Measurements from ENCODE around the gene RARRES1.

Gene RARRES1

DNA sequence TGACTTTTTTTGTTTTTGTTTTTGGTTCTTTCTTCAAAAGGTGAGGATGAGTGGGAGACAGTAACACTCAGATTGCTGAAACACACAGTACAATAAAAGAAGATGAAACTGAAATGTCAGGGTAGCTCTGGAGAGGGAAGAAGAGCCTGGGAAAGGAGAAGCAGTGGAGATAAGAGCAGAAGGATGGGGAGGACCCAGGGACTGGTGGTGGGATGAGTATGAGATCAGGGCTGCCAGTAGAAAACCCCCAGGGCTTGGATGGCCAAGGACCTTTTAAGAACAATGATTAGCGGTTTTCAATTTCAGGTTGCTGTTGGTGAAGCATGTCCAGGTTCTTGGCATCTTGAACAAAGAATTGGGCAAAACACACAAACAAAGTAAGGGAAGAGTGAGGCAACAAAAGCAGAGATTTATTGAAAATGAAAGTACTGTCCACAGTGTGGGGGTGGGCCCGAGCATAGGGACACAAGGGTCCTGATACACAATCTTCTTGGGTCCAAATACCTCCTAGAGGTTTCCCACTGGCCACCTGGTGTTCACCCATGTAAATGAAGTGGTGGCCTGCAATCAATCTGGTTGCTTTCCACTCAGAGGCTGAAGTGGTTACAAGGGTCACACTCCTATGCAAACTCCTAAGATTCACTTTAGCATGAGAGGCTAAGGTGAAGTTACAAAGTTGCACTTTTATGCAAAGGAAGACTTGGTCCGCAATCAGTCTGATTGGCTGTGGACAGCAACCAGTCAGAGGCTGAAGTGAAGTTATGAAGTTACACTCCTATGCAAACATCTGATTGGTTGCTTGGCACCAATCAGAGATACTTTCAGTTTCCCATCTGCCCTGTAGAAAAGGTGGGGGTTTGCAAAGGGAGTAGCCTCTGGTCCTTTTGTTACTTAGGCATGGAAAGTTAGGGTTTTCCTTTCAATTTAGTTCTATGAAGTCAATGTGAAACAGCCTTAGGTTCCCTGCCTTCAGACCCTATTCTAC is 43.5 kb upstream of the RARRES1 start:
- TF ChIP-seq, protein P1, sequence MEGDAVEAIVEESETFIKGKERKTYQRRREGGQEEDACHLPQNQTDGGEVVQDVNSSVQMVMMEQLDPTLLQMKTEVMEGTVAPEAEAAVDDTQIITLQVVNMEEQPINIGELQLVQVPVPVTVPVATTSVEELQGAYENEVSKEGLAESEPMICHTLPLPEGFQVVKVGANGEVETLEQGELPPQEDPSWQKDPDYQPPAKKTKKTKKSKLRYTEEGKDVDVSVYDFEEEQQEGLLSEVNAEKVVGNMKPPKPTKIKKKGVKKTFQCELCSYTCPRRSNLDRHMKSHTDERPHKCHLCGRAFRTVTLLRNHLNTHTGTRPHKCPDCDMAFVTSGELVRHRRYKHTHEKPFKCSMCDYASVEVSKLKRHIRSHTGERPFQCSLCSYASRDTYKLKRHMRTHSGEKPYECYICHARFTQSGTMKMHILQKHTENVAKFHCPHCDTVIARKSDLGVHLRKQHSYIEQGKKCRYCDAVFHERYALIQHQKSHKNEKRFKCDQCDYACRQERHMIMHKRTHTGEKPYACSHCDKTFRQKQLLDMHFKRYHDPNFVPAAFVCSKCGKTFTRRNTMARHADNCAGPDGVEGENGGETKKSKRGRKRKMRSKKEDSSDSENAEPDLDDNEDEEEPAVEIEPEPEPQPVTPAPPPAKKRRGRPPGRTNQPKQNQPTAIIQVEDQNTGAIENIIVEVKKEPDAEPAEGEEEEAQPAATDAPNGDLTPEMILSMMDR (IDR thresholded peaks at IDR 0.05; ENCODE audit: borderline replicate concordance, insufficient read depth, low read depth, low read length), result no peak
- H3K4me3 ChIP-seq (ENCODE audit: low read depth, low read length), result no peak overlapping the region

DNA sequence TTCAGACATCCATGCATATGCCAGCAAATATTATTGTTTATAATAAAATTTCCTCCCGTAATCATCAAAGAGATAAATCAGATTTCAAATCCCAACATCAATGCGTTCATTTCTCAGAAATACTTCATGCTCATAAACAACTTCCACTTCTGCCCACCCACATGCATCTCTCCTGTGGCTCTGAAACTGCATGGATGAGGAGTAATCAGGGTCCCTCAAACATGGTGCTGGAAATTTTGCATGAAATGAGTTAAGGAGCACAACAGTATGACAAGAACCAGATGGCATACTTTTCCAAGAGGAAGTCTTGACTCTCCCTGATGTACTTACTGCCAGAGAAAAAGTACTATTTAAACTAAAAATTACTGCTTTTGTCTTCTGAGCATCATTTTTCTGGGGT is 42.7 kb upstream of the RARRES1 start:
- no peak overlapping the region for H3K4me3 ChIP-seq (ENCODE audit: low read depth, low read length)
- TF ChIP-seq, protein P1 (IDR thresholded peaks at IDR 0.05; ENCODE audit: borderline replicate concordance, insufficient read depth, low read depth, low read length), result no peak

DNA sequence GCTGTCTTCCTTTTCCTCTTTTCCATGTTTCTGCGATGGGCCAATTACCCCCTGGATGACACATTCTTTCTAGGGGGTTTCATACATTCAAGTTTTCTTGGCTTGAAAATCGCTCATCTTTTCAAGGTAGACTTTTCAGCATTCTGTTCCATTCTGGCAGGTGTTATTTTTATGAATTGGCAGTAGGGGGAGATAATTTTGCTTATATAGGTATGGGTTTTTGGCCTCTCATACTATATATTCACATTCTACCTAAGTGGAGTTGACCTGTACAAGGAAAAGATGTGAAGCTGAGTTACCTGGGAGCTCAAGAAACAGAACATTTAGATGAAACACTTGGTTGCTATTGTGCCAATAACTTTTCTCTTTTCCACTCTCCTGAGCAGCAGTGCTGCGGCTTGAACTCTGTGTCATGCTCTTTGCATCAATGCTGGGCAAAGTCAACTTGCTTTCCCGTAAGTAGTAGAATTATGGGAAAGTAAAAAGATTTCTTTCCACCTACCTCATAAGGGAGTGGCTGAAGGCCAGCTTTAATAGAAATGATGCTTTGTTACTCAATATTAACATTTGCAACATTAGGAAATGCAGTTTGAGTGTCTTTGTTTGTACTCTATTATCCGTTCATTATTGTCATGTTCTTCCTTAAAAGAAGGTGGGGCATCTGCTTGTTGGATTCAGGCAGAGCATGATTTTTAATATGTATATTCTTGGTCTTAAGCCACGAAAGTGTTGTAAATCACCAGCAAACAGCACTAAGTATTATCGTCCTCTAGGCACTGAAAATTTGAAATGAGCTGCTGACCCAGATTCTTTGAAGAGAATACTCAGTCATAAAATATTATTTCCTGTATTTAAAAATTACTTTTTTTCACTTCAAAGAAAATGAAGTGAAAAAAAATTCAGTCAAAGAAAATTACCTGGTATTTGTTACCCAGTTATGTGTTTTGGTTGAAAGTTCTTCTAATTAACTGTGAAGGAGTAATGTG is 41.9 kb upstream of the RARRES1 start:
- TF ChIP-seq, protein P1 (IDR thresholded peaks at IDR 0.05; ENCODE audit: borderline replicate concordance, insufficient read depth, low read depth, low read length), result no peak
- no peak overlapping the region for H3K4me3 ChIP-seq (ENCODE audit: low read depth, low read length)

DNA sequence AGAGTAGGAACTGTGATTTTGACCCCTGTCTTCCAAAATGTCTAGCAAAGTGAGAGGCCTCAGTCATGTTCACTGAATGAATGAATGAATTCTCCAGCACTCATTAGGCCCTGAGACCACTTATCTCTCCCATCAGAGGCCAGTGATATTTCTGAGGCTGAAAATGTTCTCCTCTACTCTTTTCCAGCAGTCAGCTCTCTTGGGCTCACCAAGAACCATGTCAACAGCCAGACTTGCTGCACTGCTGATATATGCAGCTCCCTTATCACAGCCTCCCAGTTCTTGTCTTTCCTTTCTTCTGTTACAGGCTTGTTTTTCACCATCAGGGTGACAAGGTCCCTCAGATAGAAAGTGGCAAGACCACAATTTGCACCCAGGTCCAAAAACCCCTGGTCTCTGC is 40.9 kb upstream of the RARRES1 start:
- TF ChIP-seq, protein P1 (IDR thresholded peaks at IDR 0.05; ENCODE audit: borderline replicate concordance, insufficient read depth, low read depth, low read length), result no peak
- H3K4me3 ChIP-seq (ENCODE audit: low read depth, low read length), result no peak overlapping the region

DNA sequence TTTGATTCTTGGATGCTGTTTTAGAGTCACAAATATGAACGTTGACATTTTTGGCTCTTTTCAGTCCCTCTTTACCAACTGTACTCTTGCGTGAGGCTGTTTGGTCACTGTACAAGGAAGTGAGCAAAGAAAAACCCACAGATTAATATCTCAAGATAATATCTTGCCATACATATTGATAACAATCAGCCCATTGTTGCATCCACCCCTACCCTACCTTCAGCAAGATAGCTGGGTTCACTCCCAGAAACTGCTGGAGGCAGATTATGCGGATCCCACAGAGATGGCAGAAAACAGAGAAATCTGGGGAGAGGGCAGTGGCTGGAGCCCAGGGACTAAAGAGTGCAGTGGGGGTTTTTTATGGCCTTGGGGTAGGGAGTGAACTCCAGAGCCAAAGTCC is 39.7 kb upstream of the RARRES1 start:
- H3K4me3 ChIP-seq (ENCODE audit: low read depth, low read length), result no peak overlapping the region
- TF ChIP-seq, protein P1 (IDR thresholded peaks at IDR 0.05; ENCODE audit: borderline replicate concordance, insufficient read depth, low read depth, low read length), result no peak

DNA sequence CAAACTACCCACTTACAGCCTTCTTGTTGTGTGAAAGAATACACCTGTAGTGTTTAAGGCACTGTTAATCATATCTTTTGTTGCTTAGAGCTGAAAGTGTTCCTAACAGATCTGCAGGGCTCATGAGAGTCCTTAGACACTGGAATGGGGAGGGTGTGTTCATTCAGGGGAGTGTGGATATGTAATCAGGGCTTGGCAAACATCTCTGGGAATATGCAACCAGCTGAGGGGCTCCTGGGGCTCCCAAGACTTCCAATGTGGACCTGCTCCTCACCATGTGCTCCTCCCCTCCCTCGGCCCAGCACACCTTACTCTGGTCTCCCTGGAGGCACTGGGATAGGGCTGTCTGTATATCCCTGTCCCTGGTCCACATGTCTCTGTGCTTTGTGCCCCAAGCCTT is 39.3 kb upstream of the RARRES1 start:
- no peak overlapping the region for H3K4me3 ChIP-seq (ENCODE audit: low read depth, low read length)
- TF ChIP-seq, protein P1 (IDR thresholded peaks at IDR 0.05; ENCODE audit: borderline replicate concordance, insufficient read depth, low read depth, low read length), result no peak
